WTC11 (cell line): ENCODE data around the gene FERMT3. TPM values are rescaled to one million over a fixed set of nuclear protein-coding genes. Genes with fewer than 3 reads are reported as not detected.

Experiments
- ATF6 ChIP-seq: sonication (generic); formaldehyde crosslinking; IDR thresholded peaks from 2 replicates; pipeline ENCODE4 v1.8.1; 2023; ENCODE audit warnings: mild to moderate bottlenecking, missing genetic modification reagents
- CBFB ChIP-seq: sonication (generic); formaldehyde crosslinking; IDR thresholded peaks from 2 replicates; pipeline ENCODE4 v1.8.1; 2022; ENCODE audit warnings: mild to moderate bottlenecking, low read depth, missing genetic modification reagents
- CREM ChIP-seq: sonication (generic); formaldehyde crosslinking; IDR thresholded peaks from 2 replicates; pipeline ENCODE4 v1.8.1; 2022; ENCODE audit warnings: mild to moderate bottlenecking, missing genetic modification reagents, moderate library complexity
- CTCF ChIP-seq: fragments of 200-600 bp; IDR thresholded peaks from 2 replicates; pipeline ENCODE4 v1.8.0; 2022; ENCODE audit warnings: antibody characterized with exemption
- E2F5 ChIP-seq: sonication (generic); formaldehyde crosslinking; IDR thresholded peaks from 2 replicates; pipeline ENCODE4 v1.8.1; 2022; ENCODE audit warnings: mild to moderate bottlenecking, moderate library complexity, missing genetic modification reagents
- EMX1 ChIP-seq: fragments of 250-450 bp; sonication (Bioruptor Pico); IDR thresholded peaks from 2 replicates; pipeline ENCODE4 v1.8.0; 2021; ENCODE audit warnings: mild to moderate bottlenecking
- ESRRA ChIP-seq: sonication (generic); formaldehyde crosslinking; IDR thresholded peaks from 2 replicates; pipeline ENCODE4 v1.8.1; 2022; ENCODE audit warnings: mild to moderate bottlenecking, missing genetic modification reagents, borderline replicate concordance
- FOXP1 ChIP-seq: sonication (generic); formaldehyde crosslinking; IDR thresholded peaks from 2 replicates; pipeline ENCODE4 v1.8.0; 2022; ENCODE audit warnings: missing genetic modification reagents, mild to moderate bottlenecking, moderate library complexity, borderline replicate concordance
- JUN ChIP-seq: sonication (generic); formaldehyde crosslinking; IDR thresholded peaks from 2 replicates; pipeline ENCODE4 v1.8.0; 2023; ENCODE audit warnings: mild to moderate bottlenecking, missing genetic modification reagents
- MYBL2 ChIP-seq: sonication (generic); formaldehyde crosslinking; IDR thresholded peaks from 2 replicates; pipeline ENCODE4 v1.8.1; 2023; ENCODE audit warnings: mild to moderate bottlenecking, moderate library complexity, missing genetic modification reagents
- NR1H2 ChIP-seq: sonication (generic); formaldehyde crosslinking; IDR thresholded peaks from 2 replicates; pipeline ENCODE4 v1.9.0; 2021; ENCODE audit warnings: mild to moderate bottlenecking, moderate library complexity, missing genetic modification reagents
- NR3C1 ChIP-seq: sonication (generic); formaldehyde crosslinking; conservative IDR thresholded peaks from 2 replicates; pipeline ENCODE4 v1.8.1; 2023; ENCODE audit warnings: low read depth, mild to moderate bottlenecking, missing genetic modification reagents
- PRRX2 ChIP-seq: fragments of 250-450 bp; sonication (Bioruptor Pico); IDR thresholded peaks from 2 replicates; pipeline ENCODE4 v1.8.0; 2021; ENCODE audit warnings: mild to moderate bottlenecking
- TEAD1 ChIP-seq: sonication (generic); formaldehyde crosslinking; IDR thresholded peaks from 2 replicates; pipeline ENCODE4 v1.8.0; 2022; ENCODE audit warnings: mild to moderate bottlenecking, missing genetic modification reagents
- ZNF121 ChIP-seq: sonication (generic); formaldehyde crosslinking; IDR thresholded peaks from 2 replicates; pipeline ENCODE4 v1.8.0; 2023; ENCODE audit warnings: missing genetic modification reagents
- ZNF263 ChIP-seq: sonication (generic); formaldehyde crosslinking; IDR thresholded peaks from 2 replicates; pipeline ENCODE4 v1.8.1; 2022; ENCODE audit warnings: low read depth, mild to moderate bottlenecking, moderate library complexity, missing genetic modification reagents
- ZNF281 ChIP-seq: sonication (generic); formaldehyde crosslinking; IDR thresholded peaks from 2 replicates; pipeline ENCODE4 v1.8.0; 2023; ENCODE audit warnings: mild to moderate bottlenecking, missing genetic modification reagents
- ZNF317 ChIP-seq: sonication (generic); formaldehyde crosslinking; IDR thresholded peaks from 2 replicates; pipeline ENCODE4 v1.8.1; 2023; ENCODE audit warnings: low read depth, mild to moderate bottlenecking, moderate library complexity, missing genetic modification reagents, borderline replicate concordance
- total RNA-seq: library from RNA; stranded (reverse); gene quantifications from 3 replicates; pipeline ENCODE4 v1.2.3, GENCODE V29; 2021
- TF ChIP-seq, protein P1 (sequence below): sonication (generic); formaldehyde crosslinking; IDR thresholded peaks from 2 replicates; pipeline ENCODE4 v1.8.1; 2023; ENCODE audit warnings: mild to moderate bottlenecking, missing genetic modification reagents
- TF ChIP-seq, protein P2 (sequence below): sonication (generic); formaldehyde crosslinking; conservative IDR thresholded peaks from 2 replicates; pipeline ENCODE4 v1.8.1; 2023; ENCODE audit warnings: mild to moderate bottlenecking, low read depth, missing genetic modification reagents, moderate library complexity
- TF ChIP-seq, protein P3 (sequence below): fragments of 250-450 bp; sonication (Bioruptor Pico); IDR thresholded peaks from 2 replicates; pipeline ENCODE4 v1.9.0; 2021; ENCODE audit warnings: mild to moderate bottlenecking

The FERMT3 gene
- total RNA-seq, 1 experiment from 2014 or later, result 3.8 TPM

GRCh38 chr11:64241491-64242374 lies 35.2 kb downstream of the FERMT3 start (continued):
- no peak for TF ChIP-seq ZNF317
- TF ChIP-seq NR1H2 (CRISPR knock-in tag), result no peak
- TF ChIP-seq TEAD1 (CRISPR knock-in tag), result no peak
- TF ChIP-seq EMX1 (CRISPR knock-in tag), result 0 out of 2 replicates have a peak, but pooled peaks have one; percentile 22
- TF ChIP-seq ESRRA (CRISPR knock-in tag), result 0 out of 2 replicates have a peak, but pooled peaks have one; percentile 57
- no peak for TF ChIP-seq ATF6 (CRISPR knock-in tag)
- peak; percentile 33; the same call in 1 of the 2 replicates for TF ChIP-seq E2F5 (CRISPR knock-in tag)
- TF ChIP-seq, protein P1, sequence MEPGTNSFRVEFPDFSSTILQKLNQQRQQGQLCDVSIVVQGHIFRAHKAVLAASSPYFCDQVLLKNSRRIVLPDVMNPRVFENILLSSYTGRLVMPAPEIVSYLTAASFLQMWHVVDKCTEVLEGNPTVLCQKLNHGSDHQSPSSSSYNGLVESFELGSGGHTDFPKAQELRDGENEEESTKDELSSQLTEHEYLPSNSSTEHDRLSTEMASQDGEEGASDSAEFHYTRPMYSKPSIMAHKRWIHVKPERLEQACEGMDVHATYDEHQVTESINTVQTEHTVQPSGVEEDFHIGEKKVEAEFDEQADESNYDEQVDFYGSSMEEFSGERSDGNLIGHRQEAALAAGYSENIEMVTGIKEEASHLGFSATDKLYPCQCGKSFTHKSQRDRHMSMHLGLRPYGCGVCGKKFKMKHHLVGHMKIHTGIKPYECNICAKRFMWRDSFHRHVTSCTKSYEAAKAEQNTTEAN (CRISPR knock-in tag), result 0 out of 2 replicates have a peak, but pooled peaks have one; percentile 10
- TF ChIP-seq, protein P2, sequence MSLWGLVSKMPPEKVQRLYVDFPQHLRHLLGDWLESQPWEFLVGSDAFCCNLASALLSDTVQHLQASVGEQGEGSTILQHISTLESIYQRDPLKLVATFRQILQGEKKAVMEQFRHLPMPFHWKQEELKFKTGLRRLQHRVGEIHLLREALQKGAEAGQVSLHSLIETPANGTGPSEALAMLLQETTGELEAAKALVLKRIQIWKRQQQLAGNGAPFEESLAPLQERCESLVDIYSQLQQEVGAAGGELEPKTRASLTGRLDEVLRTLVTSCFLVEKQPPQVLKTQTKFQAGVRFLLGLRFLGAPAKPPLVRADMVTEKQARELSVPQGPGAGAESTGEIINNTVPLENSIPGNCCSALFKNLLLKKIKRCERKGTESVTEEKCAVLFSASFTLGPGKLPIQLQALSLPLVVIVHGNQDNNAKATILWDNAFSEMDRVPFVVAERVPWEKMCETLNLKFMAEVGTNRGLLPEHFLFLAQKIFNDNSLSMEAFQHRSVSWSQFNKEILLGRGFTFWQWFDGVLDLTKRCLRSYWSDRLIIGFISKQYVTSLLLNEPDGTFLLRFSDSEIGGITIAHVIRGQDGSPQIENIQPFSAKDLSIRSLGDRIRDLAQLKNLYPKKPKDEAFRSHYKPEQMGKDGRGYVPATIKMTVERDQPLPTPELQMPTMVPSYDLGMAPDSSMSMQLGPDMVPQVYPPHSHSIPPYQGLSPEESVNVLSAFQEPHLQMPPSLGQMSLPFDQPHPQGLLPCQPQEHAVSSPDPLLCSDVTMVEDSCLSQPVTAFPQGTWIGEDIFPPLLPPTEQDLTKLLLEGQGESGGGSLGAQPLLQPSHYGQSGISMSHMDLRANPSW (CRISPR knock-in tag), result no peak
- TF ChIP-seq ZNF281 (CRISPR knock-in tag), result 0 out of 2 replicates have a peak, but pooled peaks have one; percentile 31
- no peak for TF ChIP-seq CBFB (CRISPR knock-in tag)
- no peak for TF ChIP-seq CTCF
- TF ChIP-seq FOXP1, result no peak; the same call in 1 of the 2 replicates
- TF ChIP-seq, protein P3, sequence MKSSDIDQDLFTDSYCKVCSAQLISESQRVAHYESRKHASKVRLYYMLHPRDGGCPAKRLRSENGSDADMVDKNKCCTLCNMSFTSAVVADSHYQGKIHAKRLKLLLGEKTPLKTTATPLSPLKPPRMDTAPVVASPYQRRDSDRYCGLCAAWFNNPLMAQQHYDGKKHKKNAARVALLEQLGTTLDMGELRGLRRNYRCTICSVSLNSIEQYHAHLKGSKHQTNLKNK (CRISPR knock-in tag), result peak; percentile 58; the same call in 1 of the 2 replicates
- TF ChIP-seq ZNF263 (CRISPR knock-in tag), result no peak; the same call in 1 of the 2 replicates
- no peak for TF ChIP-seq JUN (CRISPR knock-in tag)
- 0 out of 2 replicates have a peak, but pooled peaks have one; percentile 20 for TF ChIP-seq CREM (CRISPR knock-in tag)
- no peak for TF ChIP-seq NR3C1
- TF ChIP-seq MYBL2 (CRISPR knock-in tag), result no peak
- TF ChIP-seq ZNF121 (CRISPR knock-in tag), result no peak
- TF ChIP-seq PRRX2, result no peak
